ENCODE measurements around the gene ADGRF3.

The ADGRF3 gene

GRCh38 chr2:26285931-26286330, 60.7 kb downstream of the ADGRF3 start:
- no peak overlapping the region for H3K4me2 ChIP-seq (ENCODE audit: low read length)
- H3K4me3 ChIP-seq (ENCODE audit: low read depth, low read length), result no peak overlapping the region
- no peaks in the 10 kb centered on the region for H3K36me3 ChIP-seq (ENCODE audit: control insufficient read depth, insufficient read depth, low read length)

GRCh38 chr2:26284132-26284531, 62.5 kb downstream of the ADGRF3 start:
- no peak for TF ChIP-seq CTCF (IDR thresholded peaks at IDR 0.05)
- no peaks in the 10 kb centered on the region for H3K36me3 ChIP-seq (ENCODE audit: control insufficient read depth, insufficient read depth, low read length)
- H3K79me2 ChIP-seq, result no peaks in the 10 kb centered on the region
- no peak overlapping the region for H3K9ac ChIP-seq
- no peak overlapping the region for H2AFZ ChIP-seq
- H3K4me2 ChIP-seq (ENCODE audit: low read length), result no peak overlapping the region
- no peaks in the 10 kb centered on the region for H3K27me3 ChIP-seq (ENCODE audit: control insufficient read depth, insufficient read depth, low read length)
- H3K9me3 ChIP-seq (ENCODE audit: control insufficient read depth, low read length), result no peaks in the 10 kb centered on the region
- H3K4me3 ChIP-seq (ENCODE audit: low read depth, low read length), result no peak overlapping the region
- H3K27ac ChIP-seq, result no peak overlapping the region
- H3K4me1 ChIP-seq, result no peaks in the 10 kb centered on the region

More at GRCh38 chr2:26285931-26286330, 60.7 kb downstream of the ADGRF3 start:
- Histone ChIP-seq H3K9ac (no peak overlapping the region), H2AFZ (no peak overlapping the region), H3K4me1 (no peaks in the 10 kb centered on the region), H3K27me3 (ENCODE audit: control insufficient read depth, insufficient read depth, low read length) (no peaks in the 10 kb centered on the region), H3K27ac (no peak overlapping the region), H3K9me3 (ENCODE audit: control insufficient read depth, low read length) (no peaks in the 10 kb centered on the region), H3K79me2 (no peaks in the 10 kb centered on the region)
- no peak for TF ChIP-seq CTCF (IDR thresholded peaks at IDR 0.05)

- TF ChIP-seq CTCF (IDR thresholded peaks at IDR 0.05), result no peak
- Histone ChIP-seq H3K79me2 (no peaks in the 10 kb centered on the region), H3K4me1 (no peaks in the 10 kb centered on the region), H3K9me3 (ENCODE audit: control insufficient read depth, low read length) (no peaks in the 10 kb centered on the region), H3K4me2 (ENCODE audit: low read length) (no peak overlapping the region), H3K4me3 (ENCODE audit: low read depth, low read length) (no peak overlapping the region), H3K27me3 (ENCODE audit: control insufficient read depth, insufficient read depth, low read length) (no peaks in the 10 kb centered on the region), H3K36me3 (ENCODE audit: control insufficient read depth, insufficient read depth, low read length) (no peaks in the 10 kb centered on the region), H3K27ac (no peak overlapping the region), H3K9ac (no peak overlapping the region), H2AFZ (no peak overlapping the region)
Observed at GRCh38 chr2:26283606-26284005, 63.0 kb downstream of the ADGRF3 start.

GRCh38 chr2:26281226-26281625, 65.4 kb downstream of the ADGRF3 start:
- Histone ChIP-seq H3K36me3 (ENCODE audit: control insufficient read depth, insufficient read depth, low read length) (no peaks in the 10 kb centered on the region), H3K79me2 (no peaks in the 10 kb centered on the region), H3K9ac (no peak overlapping the region), H3K4me1 (no peaks in the 10 kb centered on the region), H2AFZ (no peak overlapping the region), H3K27me3 (ENCODE audit: control insufficient read depth, insufficient read depth, low read length) (no peaks in the 10 kb centered on the region), H3K4me3 (ENCODE audit: low read depth, low read length) (no peak overlapping the region), H3K4me2 (ENCODE audit: low read length) (no peak overlapping the region), H3K9me3 (ENCODE audit: control insufficient read depth, low read length) (no peaks in the 10 kb centered on the region), H3K27ac (no peak overlapping the region)
- no peak for TF ChIP-seq CTCF (IDR thresholded peaks at IDR 0.05)

- Histone ChIP-seq H3K27ac (no peak overlapping the region), H3K79me2 (no peaks in the 10 kb centered on the region)
- no peak for TF ChIP-seq CTCF (IDR thresholded peaks at IDR 0.05)
Observed at GRCh38 chr2:26279886-26280285, 66.7 kb downstream of the ADGRF3 start.

More at GRCh38 chr2:26279886-26280285, 66.7 kb downstream of the ADGRF3 start:
- Histone ChIP-seq H3K27me3 (ENCODE audit: control insufficient read depth, insufficient read depth, low read length) (no peaks in the 10 kb centered on the region), H3K4me2 (ENCODE audit: low read length) (no peak overlapping the region), H3K9me3 (ENCODE audit: control insufficient read depth, low read length) (no peaks in the 10 kb centered on the region), H3K4me3 (ENCODE audit: low read depth, low read length) (no peak overlapping the region), H2AFZ (no peak overlapping the region), H3K4me1 (no peaks in the 10 kb centered on the region), H3K9ac (no peak overlapping the region), H3K36me3 (ENCODE audit: control insufficient read depth, insufficient read depth, low read length) (no peaks in the 10 kb centered on the region)
